PC-9 (cell line): ENCODE results near the gene NELFB. TPM values are rescaled to one million over a fixed set of nuclear protein-coding genes. Genes with fewer than 3 reads are reported as not detected.

Experiments used
- BruUV-seq: library from RNA; stranded (reverse); fragments of 400-500 nt; replicated peaks from 2 replicates; lab custom pipeline; 2021; lab: Mats Ljungman, UMichigan
- CTCF ChIA-PET: fragments of 300-600 bp; sonication (Branson Sonifier 250); formaldehyde crosslinking; loops from one replicate; lab custom pipeline; 2022; ENCODE audit warnings: antibody characterized with exemption; lab: Charles Lee
- POLR2A ChIA-PET: fragments of 300-600 bp; sonication (Branson Sonifier 250); formaldehyde crosslinking; loops from one replicate; lab custom pipeline; 2022; ENCODE audit warnings: antibody characterized with exemption; ENCODE audit not compliant: unreplicated experiment; lab: Charles Lee
- DNase-seq, 2 experiments: peaks; one replicate each; pipeline versions ENCODE4 v3.0.0 to v3.0.0-alpha.2; 2015 to 2022; ENCODE audit warnings: mixed read lengths in 1 of 2
- H2AFZ ChIP-seq: fragments of 200-600 bp; sonication (generic); 2 replicates; pipeline ENCODE4 v1.8.1; 2017; ENCODE audit warnings: antibody characterized with exemption
- H3F3A ChIP-seq: fragments of 200-600 bp; sonication (generic); 2 replicates; pipeline ENCODE4 v1.8.1; 2017; ENCODE audit warnings: antibody characterized with exemption, mild to moderate bottlenecking, low read depth; ENCODE audit not compliant: insufficient read depth
- H3K27ac ChIP-seq: fragments of 200-600 bp; sonication (generic); 2 replicates; pipeline ENCODE4 v1.6.1; 2016; ENCODE audit warnings: mixed run types
- H3K27me3 ChIP-seq: fragments of 200-600 bp; sonication (generic); 2 replicates; pipeline ENCODE4 v1.6.1; 2016; ENCODE audit warnings: low read depth, mixed run types; ENCODE audit not compliant: insufficient read depth
- H3K36me3 ChIP-seq: fragments of 200-600 bp; sonication (generic); 2 replicates; pipeline ENCODE4 v1.6.1; 2016; ENCODE audit warnings: low read depth, mixed run types
- H3K4me1 ChIP-seq: fragments of 200-600 bp; sonication (generic); replicated peaks from 2 replicates; pipeline ENCODE4 v1.6.1; 2016; ENCODE audit warnings: mixed run types; ENCODE audit not compliant: insufficient read depth
- H3K4me2 ChIP-seq: fragments of 200-600 bp; sonication (generic); 2 replicates; pipeline ENCODE4 v1.6.1; 2017; ENCODE audit warnings: mixed run types
- H3K4me3 ChIP-seq: fragments of 200-600 bp; sonication (generic); 2 replicates; pipeline ENCODE4 v1.6.1; 2016; ENCODE audit warnings: mixed run types
- H3K79me2 ChIP-seq: fragments of 200-600 bp; sonication (generic); 2 replicates; pipeline ENCODE4 v1.6.1; 2017; ENCODE audit warnings: low read depth, mixed run types
- H3K9me2 ChIP-seq: fragments of 200-600 bp; sonication (generic); 2 replicates; pipeline ENCODE4 v1.8.1; 2017; ENCODE audit warnings: mild to moderate bottlenecking; ENCODE audit not compliant: insufficient read depth
- H3K9me3 ChIP-seq: fragments of 200-600 bp; sonication (generic); 2 replicates; pipeline ENCODE4 v1.8.1; 2016; ENCODE audit warnings: low read depth; ENCODE audit not compliant: insufficient read depth
- H4K20me1 ChIP-seq: fragments of 200-600 bp; sonication (generic); 2 replicates; pipeline ENCODE4 v1.8.1; 2017; ENCODE audit not compliant: insufficient read depth
- CTCF ChIP-seq: fragments of 200-600 bp; sonication (generic); conservative IDR thresholded peaks from 2 replicates; pipeline ENCODE4 v1.6.1; 2017; ENCODE audit warnings: mixed run types, antibody characterized with exemption, mild to moderate bottlenecking, moderate library complexity
- EZH2 ChIP-seq: fragments of 200-600 bp; sonication (generic); IDR thresholded peaks from 2 replicates; pipeline ENCODE4 v1.8.0; 2017; ENCODE audit warnings: antibody characterized with exemption, low read depth
- intact Hi-C: fragments of 100-400 bp; cut with micrococcal nuclease; formaldehyde crosslinking; loops from one replicate; pipeline ENCODE4 v1.10.0; 2022; ENCODE audit not compliant: unreplicated experiment
- total RNA-seq: library from RNA; stranded (reverse); gene quantifications from 2 replicates; pipeline ENCODE4 v1.2.3, GENCODE V29; 2021

NELFB gene
- total RNA-seq, 1 experiment from 2014 or later: 94.2 TPM

DNA sequence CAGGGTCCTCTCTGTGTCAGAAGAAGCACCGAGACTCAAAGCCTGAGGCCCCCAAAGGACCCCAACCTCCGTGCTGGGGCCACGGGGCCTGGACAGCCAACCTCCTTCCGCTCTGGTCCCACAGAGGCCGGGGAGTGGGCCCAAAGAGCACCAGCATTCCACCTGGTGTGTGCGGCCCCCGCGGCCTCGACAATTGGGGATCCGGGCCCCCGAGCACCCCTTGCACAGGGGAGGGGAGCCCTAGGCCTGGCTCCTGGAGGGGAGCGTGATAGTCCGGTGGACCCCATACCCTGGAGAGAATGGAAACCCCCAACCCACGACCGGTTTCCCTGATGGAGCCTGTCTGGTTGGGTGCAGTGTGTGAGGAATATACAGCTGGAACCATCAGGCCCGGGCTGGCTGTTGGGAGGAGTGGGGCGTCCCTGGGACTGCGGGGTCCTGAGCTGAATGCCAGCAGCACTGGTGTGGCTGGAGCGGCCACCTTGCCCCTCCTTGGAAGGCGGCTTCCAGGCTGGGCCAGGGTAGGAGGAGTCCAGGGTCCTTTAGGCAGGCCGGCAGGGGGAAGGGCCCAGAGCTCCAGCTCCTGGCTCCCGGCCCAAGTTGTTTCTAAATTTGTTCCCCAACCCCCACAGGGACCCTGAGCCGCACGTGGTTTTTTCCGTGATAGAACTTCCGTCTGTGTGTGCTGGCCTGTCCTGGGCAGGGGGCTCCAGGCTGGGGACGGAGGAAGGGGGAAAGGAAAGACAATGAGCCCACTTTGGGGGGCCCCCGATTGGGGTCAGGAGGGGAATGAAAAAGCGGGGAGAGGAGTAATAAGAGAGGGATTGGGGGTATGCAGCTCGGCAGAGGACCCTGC lies 21.6 kb downstream of the NELFB start:
- BruUV-seq: TSS peak; percentile 91
- intact Hi-C loops: loop anchor here (2.0 kb wide), 2 partner anchors 36 to 50 kb away; partner anchors contain the start of genes RNF224 and TUBB4B
- peaks cover 16% of the 10 kb centered on the region for H3K4me1 ChIP-seq
- H2AFZ ChIP-seq: no peak overlapping the region
- peak overlapping the region; percentile 60 for H3K27ac ChIP-seq
- H3K9me2 ChIP-seq: no peaks in the 10 kb centered on the region
- H3K27me3 ChIP-seq: no peaks in the 10 kb centered on the region
- peak overlapping the region; percentile 89; the same call in 1 of the 2 replicates for H3K4me3 ChIP-seq
- TF ChIP-seq EZH2 (no peak), CTCF (no peak)
- ChIA-PET CTCF (interaction anchor here (0.5 to 1.1 kb wide), 5 partner anchors 25 to 126 kb away, joined by 3 to 10 read pairs (median 5); partner anchors contain the start of gene NRARP), POLR2A (interaction anchor here (0.6 to 1.3 kb wide), 7 partner anchors 12 to 165 kb away, joined by 3 to 9 read pairs (median 4); partner anchors contain the start of gene TUBB4B)
- H4K20me1 ChIP-seq: peaks cover 6% of the 10 kb centered on the region; the same call in 1 of the 2 replicates
- peaks cover 26% of the 10 kb centered on the region; the same call in 1 of the 2 replicates for H3K79me2 ChIP-seq
- no peaks in the 10 kb centered on the region for H3K9me3 ChIP-seq
- peak overlapping the region; percentile 83 for H3K4me2 ChIP-seq
- DNase-seq: peak in 1 of 2 experiments; percentile 74
- H3F3A ChIP-seq: peaks cover 24% of the 10 kb centered on the region
- H3K36me3 ChIP-seq: no peaks in the 10 kb centered on the region

DNA sequence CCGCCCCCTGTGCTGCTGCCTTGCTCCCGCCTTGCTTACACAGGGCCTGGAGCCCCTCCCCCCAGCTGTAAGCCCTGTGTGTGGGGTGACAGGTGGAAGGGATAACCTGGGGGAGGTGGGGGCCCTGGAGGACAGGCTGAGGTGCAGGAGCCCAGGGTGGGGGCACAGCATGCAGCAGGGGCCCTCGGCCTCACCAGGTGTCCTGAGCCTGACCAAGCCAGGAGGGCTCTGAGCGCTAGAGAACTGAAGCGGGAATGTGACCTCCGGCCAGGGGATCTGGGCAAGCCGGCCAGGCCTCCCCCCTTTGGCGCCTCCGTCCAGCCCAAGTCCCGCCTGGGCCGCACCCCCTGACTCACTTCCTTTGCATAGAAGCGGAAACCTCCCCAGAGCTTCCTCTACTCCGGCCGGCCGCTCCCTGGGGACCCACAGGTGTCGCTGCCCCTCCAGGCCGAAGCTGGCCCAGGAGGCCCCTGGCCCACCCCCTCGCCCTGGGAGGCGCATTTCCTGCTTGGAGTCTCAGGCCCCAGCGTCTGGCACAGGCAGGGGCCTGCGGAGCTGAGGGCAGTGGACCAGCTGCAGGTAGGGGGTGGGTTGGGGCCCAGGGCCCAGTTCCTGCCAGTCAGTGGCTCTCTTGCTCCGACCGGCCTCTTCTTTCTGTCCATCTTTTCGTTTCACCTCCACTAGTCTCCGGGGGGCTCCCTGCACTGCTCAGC lies 22.4 kb downstream of the NELFB start, which contains the start of gene TOR4A:
TOR4A (plus strand) TSS at position 398 of the 713 bp plus-strand sequence. CDS start 964 bp downstream, outside the sequence.
- ChIA-PET POLR2A (interaction anchor here (0.6 to 1.3 kb wide), 9 partner anchors 9 to 264 kb away, joined by 3 to 9 read pairs (median 4); partner anchors contain the start of genes NRARP and TUBB4B), CTCF (interaction anchor here (0.5 to 1.1 kb wide), 6 partner anchors 25 to 254 kb away, joined by 3 to 11 read pairs (median 5); partner anchors contain the start of gene NRARP)
- Histone ChIP-seq H4K20me1 (peaks cover 6% of the 10 kb centered on the region; the same call in 1 of the 2 replicates), H3K4me3 (peak within 1 kb of the TSS; percentile 89), H3K9me2 (no peaks in the 10 kb centered on the region), H3K27me3 (no peaks in the 10 kb centered on the region), H3K36me3 (peaks cover 5% of the 10 kb centered on the region; the same call in 1 of the 2 replicates), H3K4me2 (peak within 1 kb of the TSS; percentile 83), H3K79me2 (peaks cover 26% of the 10 kb centered on the region; the same call in 1 of the 2 replicates), H3F3A (peaks cover 24% of the 10 kb centered on the region), H2AFZ (peak within 1 kb of the TSS; percentile 74), H3K4me1 (peaks cover 16% of the 10 kb centered on the region), H3K27ac (peak within 1 kb of the TSS; percentile 60), H3K9me3 (no peaks in the 10 kb centered on the region)
- TF ChIP-seq EZH2: no peak
- TF ChIP-seq CTCF: no peak; the same call in 1 of the 2 replicates
- DNase-seq: peak; percentile 90 to 98
- intact Hi-C loops: loop anchor here (2.0 kb wide), 2 partner anchors 37 to 51 kb away; partner anchors contain the start of genes RNF224 and TUBB4B
- BruUV-seq: no TSS peak
